ENCODE data around the gene ADRM1.

Gene ADRM1

GRCh38 chr20:62262064-62262463 is 40.7 kb upstream of the ADRM1 start:
- in situ Hi-C loops (cut with HindIII; ENCODE audit: low sequenced_read_pairs): no loop called here
- H3K4me3 ChIP-seq (ENCODE audit: low read depth, low read length): no peak overlapping the region
- TF ChIP-seq CTCF (IDR thresholded peaks at IDR 0.05; ENCODE audit: low read depth, low read length): no peak
- no peak for DNase-seq (ENCODE audit: low read depth, low spot score)

GRCh38 chr20:62263396-62263795 is 39.4 kb upstream of the ADRM1 start:
- no peak for TF ChIP-seq CTCF (IDR thresholded peaks at IDR 0.05; ENCODE audit: low read depth, low read length)
- H3K4me3 ChIP-seq (ENCODE audit: low read depth, low read length): no peak overlapping the region
- DNase-seq (ENCODE audit: low read depth, low spot score): no peak
- in situ Hi-C loops (cut with HindIII; ENCODE audit: low sequenced_read_pairs): no loop called here

- in situ Hi-C loops (cut with HindIII; ENCODE audit: low sequenced_read_pairs): no loop called here
- no peak overlapping the region for H3K4me3 ChIP-seq (ENCODE audit: low read depth, low read length)
- TF ChIP-seq CTCF (IDR thresholded peaks at IDR 0.05; ENCODE audit: low read depth, low read length): no peak
- DNase-seq (ENCODE audit: low read depth, low spot score): no peak
These were observed 37.4 kb upstream of the ADRM1 start for GRCh38 chr20:62265365-62265764.

- no peak for DNase-seq (ENCODE audit: low read depth, low spot score)
- H3K4me3 ChIP-seq (ENCODE audit: low read depth, low read length): no peak overlapping the region
- no peak for TF ChIP-seq CTCF (IDR thresholded peaks at IDR 0.05; ENCODE audit: low read depth, low read length)
- in situ Hi-C loops (cut with HindIII; ENCODE audit: low sequenced_read_pairs): no loop called here
These were observed 36.5 kb upstream of the ADRM1 start for GRCh38 chr20:62266340-62266739.

GRCh38 chr20:62266851-62267250 is 35.9 kb upstream of the ADRM1 start:
- in situ Hi-C loops (cut with HindIII; ENCODE audit: low sequenced_read_pairs): no loop called here

GRCh38 chr20:62267543-62267942 is 35.3 kb upstream of the ADRM1 start:
- in situ Hi-C loops (cut with HindIII; ENCODE audit: low sequenced_read_pairs): no loop called here
- no peak overlapping the region for H3K4me3 ChIP-seq (ENCODE audit: low read depth, low read length)
- no peak for TF ChIP-seq CTCF (IDR thresholded peaks at IDR 0.05; ENCODE audit: low read depth, low read length)
- DNase-seq (ENCODE audit: low read depth, low spot score): no peak

More at GRCh38 chr20:62266851-62267250, 35.9 kb upstream of the ADRM1 start:
- no peak for DNase-seq (ENCODE audit: low read depth, low spot score)
- H3K4me3 ChIP-seq (ENCODE audit: low read depth, low read length): no peak overlapping the region
- TF ChIP-seq CTCF (IDR thresholded peaks at IDR 0.05; ENCODE audit: low read depth, low read length): no peak

Data from astrocyte of the spinal cord (primary cell).